GM18909 (cell line): ENCODE measurements around the gene TRAF1.
A peak's percentile ranks its signal among the peaks of the same experiment; 100 is the strongest.

Experiments used
- ATAC-seq: cut with Tn5 transposase; IDR thresholded peaks from one replicate; pipeline ENCODE4 v1.9.1; 2021; ENCODE audit warnings: mild to moderate bottlenecking; ENCODE audit not compliant: unreplicated experiment, poor library complexity

The TRAF1 gene

DNA sequence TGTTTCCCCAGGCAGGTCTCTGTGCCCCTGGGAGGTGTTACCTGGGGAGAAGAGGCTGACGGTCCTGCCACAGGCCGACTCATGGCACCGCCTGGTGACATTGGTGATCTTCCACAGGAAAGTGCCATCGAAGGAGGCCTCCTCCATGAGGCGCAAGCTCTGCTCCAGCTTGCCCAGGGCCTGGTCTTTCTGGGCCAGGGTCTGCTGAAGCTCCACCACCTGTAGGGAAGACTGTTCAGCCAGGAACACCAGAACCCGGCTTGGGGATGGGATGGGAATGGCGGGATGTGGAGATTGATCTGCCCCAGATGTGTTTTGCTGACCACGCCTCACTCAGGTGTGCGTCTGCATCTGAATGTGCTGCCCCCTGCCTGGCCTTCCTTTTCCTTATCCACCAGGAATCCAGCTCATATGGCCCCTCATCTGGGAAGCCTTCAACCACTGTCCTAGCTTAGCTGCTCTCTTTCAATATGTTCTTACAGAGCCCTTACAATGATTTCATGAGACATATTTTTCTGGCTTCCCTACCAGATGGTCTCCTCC lies 15.2 kb downstream of the TRAF1 start:
- ATAC-seq, result no peak

DNA sequence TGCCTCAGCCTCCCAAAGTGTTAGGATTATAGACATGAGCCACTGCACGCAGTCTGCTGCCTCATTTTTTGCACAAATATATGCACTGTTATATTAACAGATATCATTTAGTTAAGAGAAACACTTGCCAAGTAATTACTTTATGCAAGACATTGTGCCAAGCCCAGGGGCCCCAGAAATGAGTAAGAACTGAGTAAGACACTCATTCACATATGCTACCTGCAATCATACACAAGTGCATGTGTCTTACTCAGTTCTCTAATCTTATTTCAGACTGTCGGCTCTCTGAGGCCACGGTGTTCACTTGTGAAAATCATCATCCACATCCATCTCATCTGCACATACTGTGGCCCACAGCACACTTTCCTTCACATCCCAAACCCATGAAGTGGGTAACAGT lies 16.0 kb downstream of the TRAF1 start:
- ATAC-seq, result no peak

DNA sequence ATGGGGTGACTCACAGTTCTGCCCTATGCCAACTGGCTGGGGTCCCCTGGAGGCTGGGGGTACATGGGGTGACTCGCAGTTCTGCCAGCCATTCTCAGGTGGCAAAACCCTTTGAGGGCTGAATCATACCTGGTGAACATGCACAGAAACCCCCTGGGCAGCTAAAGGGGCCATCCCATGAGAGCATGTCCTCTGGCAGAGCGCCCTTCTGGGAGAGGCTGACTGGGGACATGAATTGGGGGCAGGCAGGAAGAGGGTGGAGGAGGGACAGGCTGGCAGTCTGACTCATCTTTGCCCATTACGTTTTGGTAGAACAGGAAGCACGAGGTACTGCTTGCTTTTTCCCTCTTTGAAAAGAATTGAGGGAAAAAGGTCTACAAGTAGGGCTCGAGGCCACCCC lies 16.7 kb downstream of the TRAF1 start:
- ATAC-seq, result no peak

- no peak for ATAC-seq
Measured at GRCh38 chr9:120905315-120906164, 21.1 kb downstream of the TRAF1 start.

GRCh38 chr9:120904978-120905301 lies 21.7 kb downstream of the TRAF1 start:
- no peak for ATAC-seq

DNA sequence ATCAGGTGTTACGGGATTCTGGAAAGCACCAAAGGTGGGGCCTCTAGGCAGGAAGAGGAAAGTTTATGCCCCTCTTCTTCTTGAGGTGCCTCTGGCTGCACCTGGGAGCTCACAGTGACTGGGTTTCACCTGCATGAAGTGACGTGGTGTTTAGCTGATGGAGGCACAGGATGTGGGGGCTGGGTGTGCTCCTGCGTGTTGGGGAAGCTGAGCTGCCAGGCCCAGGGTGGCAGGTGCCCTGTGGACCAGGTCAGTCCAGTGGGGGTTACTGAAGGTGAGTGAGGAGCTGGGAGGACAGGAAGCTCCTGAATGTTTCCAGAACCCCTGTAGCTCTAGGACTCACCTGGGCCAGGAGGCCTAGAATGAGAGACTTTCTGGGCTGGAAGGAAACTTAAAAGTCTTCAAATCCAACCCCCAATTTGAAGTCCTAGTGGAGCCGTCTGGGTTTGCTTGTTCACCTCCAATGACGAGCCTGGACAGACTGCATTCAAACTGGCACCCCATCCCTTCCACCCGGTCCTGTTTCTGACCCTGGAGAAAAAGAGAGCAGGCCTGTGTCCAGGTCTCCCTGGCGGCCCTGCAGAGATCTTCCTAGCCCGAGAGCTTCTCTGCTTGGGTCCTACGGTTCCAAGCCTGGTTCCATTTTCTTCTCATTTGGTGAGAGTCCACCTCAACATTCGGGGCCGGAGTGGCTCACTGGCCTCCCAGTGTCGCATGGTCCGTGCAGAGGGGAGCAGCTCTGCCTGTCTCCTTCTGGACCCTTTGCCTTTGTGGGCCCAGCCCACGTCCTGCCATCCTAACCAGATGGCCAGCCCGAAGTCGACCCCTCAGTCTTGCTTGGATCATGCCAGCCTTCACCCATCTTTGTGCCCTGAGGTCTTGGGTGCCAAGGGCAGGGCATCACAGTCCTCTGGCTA lies 22.3 kb downstream of the TRAF1 start:
- peak; percentile 33 for ATAC-seq

GRCh38 chr9:120902569-120903535 lies 23.7 kb downstream of the TRAF1 start:
- ATAC-seq, result no peak

- ATAC-seq, result no peak
Measured at GRCh38 chr9:120901755-120902568, 24.6 kb downstream of the TRAF1 start.

- ATAC-seq, result no peak
Measured at GRCh38 chr9:120900824-120901223, 25.8 kb downstream of the TRAF1 start.

DNA sequence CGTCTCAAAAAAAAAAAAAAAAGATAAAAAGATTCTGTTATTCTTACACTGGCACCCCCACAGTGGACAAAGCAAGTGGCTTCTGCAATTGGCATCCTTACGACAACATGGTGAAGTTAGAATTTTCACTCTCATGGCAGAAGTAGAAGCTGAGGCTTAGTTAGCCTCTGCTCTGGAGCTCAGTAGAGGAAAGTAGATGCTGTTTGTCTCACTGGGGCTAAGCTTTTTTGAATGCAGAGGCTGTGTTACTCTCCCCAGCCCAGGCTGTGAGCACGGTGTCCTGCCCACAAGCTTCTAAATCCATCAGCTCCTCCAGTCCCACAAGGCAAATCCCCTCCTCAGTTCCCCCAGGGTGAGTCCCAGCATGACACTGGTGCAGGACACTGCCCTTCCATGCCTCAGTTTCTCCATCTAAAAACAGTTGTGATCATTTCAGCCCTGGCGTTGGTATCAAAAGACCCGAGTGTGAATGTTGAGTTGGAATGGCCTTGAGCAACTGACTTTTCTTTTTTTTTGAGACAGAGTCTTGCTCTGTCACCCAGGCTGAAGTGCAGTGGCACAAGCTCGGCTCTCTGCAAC lies 27.0 kb downstream of the TRAF1 start:
- no peak for ATAC-seq

GRCh38 chr9:120898396-120898795 lies 28.2 kb downstream of the TRAF1 start:
- ATAC-seq, result no peak

GRCh38 chr9:120895951-120896350 lies 30.6 kb downstream of the TRAF1 start:
- ATAC-seq, result no peak

GRCh38 chr9:120894321-120895148 lies 32.1 kb downstream of the TRAF1 start:
- no peak for ATAC-seq

- ATAC-seq, result no peak
Measured at GRCh38 chr9:120893611-120894307, 32.8 kb downstream of the TRAF1 start.

- peak; percentile 70 for ATAC-seq
Measured at GRCh38 chr9:120892748-120893610, 33.6 kb downstream of the TRAF1 start.
